Caco-2 (cell line): Measurements from ENCODE around the gene ZNF765. TPM values are rescaled to one million over a fixed set of nuclear protein-coding genes. Genes with fewer than 3 reads are reported as not detected.

Experiments
- BruUV-seq: library from RNA; stranded (reverse); fragments of 400-500 nt; replicated peaks from 2 replicates; lab custom pipeline; 2021; lab: Mats Ljungman, UMichigan
- CTCF ChIA-PET: fragments of 300-600 bp; sonication (Branson Sonifier 250); formaldehyde crosslinking; loops from one replicate; lab custom pipeline; 2022; ENCODE audit warnings: antibody characterized with exemption; lab: Charles Lee
- POLR2A ChIA-PET: fragments of 300-600 bp; sonication (Branson Sonifier 250); formaldehyde crosslinking; loops from one replicate; lab custom pipeline; 2022; ENCODE audit warnings: antibody characterized with exemption; lab: Charles Lee
- DNase-seq, 2 experiments: peaks; one replicate each; pipeline versions ENCODE4 v3.0.0 to v3.0.0-alpha.2; 2020 to 2022
- H3K27me3 ChIP-seq: replicated peaks from 2 replicates; pipeline ENCODE4 v1.6.0; 2011; ENCODE audit warnings: low read length; ENCODE audit not compliant: control insufficient read depth, insufficient read depth
- H3K36me3 ChIP-seq: 2 replicates; pipeline ENCODE4 v1.5.1; 2011; ENCODE audit warnings: low read length; ENCODE audit not compliant: control insufficient read depth, insufficient read depth
- H3K4me1 ChIP-seq: fragments of 250-450 bp; sonication (Bioruptor Pico); 2 replicates; pipeline ENCODE4 v1.5.1; 2020; ENCODE audit warnings: mild to moderate bottlenecking
- H3K4me3 ChIP-seq: 2 replicates; pipeline ENCODE4 v1.5.1; 2011; ENCODE audit warnings: low read depth, mild to moderate bottlenecking, control low read depth, low read length
- H3K9me3 ChIP-seq: fragments of 250-450 bp; sonication (Bioruptor Pico); 2 replicates; pipeline ENCODE4 v1.5.1; 2020; ENCODE audit warnings: mild to moderate bottlenecking, moderate library complexity
- H3K27ac Mint-ChIP-seq: one replicate; pipeline ENCODE4 v1.8.0; 2022; ENCODE audit warnings: mixed read lengths; ENCODE audit not compliant: unreplicated experiment
- H3K27me3 Mint-ChIP-seq: one replicate; pipeline ENCODE4 v1.8.0; 2022; ENCODE audit warnings: mixed read lengths; ENCODE audit not compliant: insufficient read depth, unreplicated experiment
- H3K36me3 Mint-ChIP-seq: one replicate; pipeline ENCODE4 v1.8.0; 2022; ENCODE audit warnings: mild to moderate bottlenecking, mixed read lengths; ENCODE audit not compliant: insufficient read depth, unreplicated experiment
- H3K4me1 Mint-ChIP-seq: one replicate; pipeline ENCODE4 v1.8.0; 2022; ENCODE audit warnings: low read depth, mixed read lengths; ENCODE audit not compliant: unreplicated experiment
- H3K4me3 Mint-ChIP-seq: one replicate; pipeline ENCODE4 v1.8.0; 2022; ENCODE audit warnings: mild to moderate bottlenecking, moderate library complexity, mixed read lengths; ENCODE audit not compliant: unreplicated experiment
- H3K9me3 Mint-ChIP-seq: one replicate; pipeline ENCODE4 v1.8.0; 2022; ENCODE audit warnings: mixed read lengths; ENCODE audit not compliant: unreplicated experiment
- intact Hi-C: fragments of 100-400 bp; cut with micrococcal nuclease; formaldehyde crosslinking; loops from one replicate; pipeline ENCODE4 v1.10.0; 2022; ENCODE audit not compliant: unreplicated experiment
- total RNA-seq: library from RNA; stranded (reverse); gene quantifications from 2 replicates; pipeline ENCODE4 v1.2.3, GENCODE V29; 2022
- TF ChIP-seq, protein P1 (sequence below), 2 experiments: fragments of 200-600 bp in 1 of 2; IDR thresholded peaks; 1 replicate in 1 of 2; 2 replicates in 1 of 2; pipeline versions ENCODE4 v1.5.1 to v1.8.0; 2011 to 2022; ENCODE audit warnings: antibody characterized with exemption in 1 of 2, control low read depth in 1 of 2, inconsistent platforms in 1 of 2, low read depth in 1 of 2, low read length in 1 of 2, mild to moderate bottlenecking in 1 of 2, moderate library complexity in 1 of 2; ENCODE audit not compliant: insufficient read depth in 1 of 2, severe bottlenecking in 1 of 2, unreplicated experiment in 1 of 2

ZNF765 gene
- total RNA-seq, 1 experiment from 2014 or later: 13.1 TPM

DNA sequence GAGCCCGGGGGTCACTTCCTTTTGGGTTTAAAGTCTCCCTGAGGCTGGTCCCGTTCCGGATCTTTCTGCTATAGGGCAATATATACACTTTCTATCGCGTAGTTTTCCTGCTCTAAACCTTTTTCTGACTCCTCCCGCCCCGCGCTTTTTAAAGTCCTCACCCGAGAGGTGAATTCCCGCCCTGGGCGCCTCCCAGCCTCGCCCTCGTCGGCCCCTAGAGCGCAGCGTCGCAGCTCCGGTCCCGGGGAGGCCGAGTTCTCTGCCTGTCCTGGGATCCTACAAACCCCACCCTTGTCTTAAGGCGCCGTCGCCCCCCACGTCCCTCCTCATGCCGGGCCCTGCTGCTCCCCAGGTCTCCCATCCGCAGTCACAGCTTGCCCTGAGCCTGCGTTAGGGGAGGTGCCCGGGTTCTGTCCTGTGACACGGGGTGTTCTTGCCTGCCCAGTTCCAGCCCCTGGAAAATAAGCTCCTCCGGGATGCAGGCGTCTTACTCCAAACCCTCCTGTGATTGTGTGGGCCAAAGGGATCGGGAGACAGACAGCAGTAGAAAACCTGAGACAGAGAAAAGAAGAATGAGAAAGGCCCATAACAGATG is 29.0 kb upstream of the ZNF765 start:
- H3K4me3 ChIP-seq: peak overlapping the region; percentile 78
- CTCF ChIA-PET: no interaction called here
- H3K4me3 Mint-ChIP-seq: peak overlapping the region; percentile 71
- no peaks in the 10 kb centered on the region for H3K4me1 ChIP-seq
- peaks cover 2% of the 10 kb centered on the region; the same call in 1 of the 2 replicates for H3K9me3 ChIP-seq
- H3K36me3 ChIP-seq: no peaks in the 10 kb centered on the region
- H3K27me3 Mint-ChIP-seq: no peaks in the 10 kb centered on the region
- H3K36me3 Mint-ChIP-seq: peaks cover 16% of the 10 kb centered on the region
- peaks cover 35% of the 10 kb centered on the region for H3K9me3 Mint-ChIP-seq
- H3K27me3 ChIP-seq: no peaks in the 10 kb centered on the region
- BruUV-seq: TSS peak; percentile 36
- H3K27ac Mint-ChIP-seq: peak overlapping the region; percentile 94
- intact Hi-C loops: no loop called here
- peak in 1 of 2 experiments; percentile 30 for DNase-seq
- POLR2A ChIA-PET: interaction anchor here (0.8 kb wide), 1 partner anchor 33 kb away, joined by 3 read pairs; the partner anchor contains the start of gene ZNF845
- TF ChIP-seq, protein P1, sequence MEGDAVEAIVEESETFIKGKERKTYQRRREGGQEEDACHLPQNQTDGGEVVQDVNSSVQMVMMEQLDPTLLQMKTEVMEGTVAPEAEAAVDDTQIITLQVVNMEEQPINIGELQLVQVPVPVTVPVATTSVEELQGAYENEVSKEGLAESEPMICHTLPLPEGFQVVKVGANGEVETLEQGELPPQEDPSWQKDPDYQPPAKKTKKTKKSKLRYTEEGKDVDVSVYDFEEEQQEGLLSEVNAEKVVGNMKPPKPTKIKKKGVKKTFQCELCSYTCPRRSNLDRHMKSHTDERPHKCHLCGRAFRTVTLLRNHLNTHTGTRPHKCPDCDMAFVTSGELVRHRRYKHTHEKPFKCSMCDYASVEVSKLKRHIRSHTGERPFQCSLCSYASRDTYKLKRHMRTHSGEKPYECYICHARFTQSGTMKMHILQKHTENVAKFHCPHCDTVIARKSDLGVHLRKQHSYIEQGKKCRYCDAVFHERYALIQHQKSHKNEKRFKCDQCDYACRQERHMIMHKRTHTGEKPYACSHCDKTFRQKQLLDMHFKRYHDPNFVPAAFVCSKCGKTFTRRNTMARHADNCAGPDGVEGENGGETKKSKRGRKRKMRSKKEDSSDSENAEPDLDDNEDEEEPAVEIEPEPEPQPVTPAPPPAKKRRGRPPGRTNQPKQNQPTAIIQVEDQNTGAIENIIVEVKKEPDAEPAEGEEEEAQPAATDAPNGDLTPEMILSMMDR (IDR thresholded peaks at IDR 0.05; ENCODE audit: insufficient read depth in 1 of 2, low read depth in 1 of 2, low read length in 1 of 2, severe bottlenecking in 1 of 2, unreplicated experiment in 1 of 2): no peak
- H3K4me1 Mint-ChIP-seq: peaks cover 7% of the 10 kb centered on the region

DNA sequence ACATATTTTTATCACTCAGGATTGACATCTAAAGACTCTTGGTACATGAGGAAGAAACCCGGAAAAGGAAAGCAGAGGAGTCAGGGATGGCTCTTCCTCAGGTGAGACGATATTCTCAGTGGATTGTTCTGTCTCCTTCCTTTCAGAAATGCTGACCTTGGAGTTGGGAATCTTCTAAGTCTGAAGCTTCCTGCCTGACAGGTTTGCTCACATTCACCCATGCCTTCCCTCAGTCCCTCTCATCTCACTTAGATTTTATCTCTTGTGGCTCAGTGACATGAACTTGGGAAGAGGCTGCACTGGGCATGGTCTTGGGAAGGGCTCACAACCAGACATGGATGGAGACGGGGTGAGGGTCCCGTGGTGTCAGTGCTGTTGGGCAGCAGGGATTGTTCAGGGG is 22.8 kb upstream of the ZNF765 start:
- ChIA-PET CTCF (no interaction called here), POLR2A (no interaction called here)
- BruUV-seq: no TSS peak
- Histone ChIP-seq H3K4me1 (no peaks in the 10 kb centered on the region), H3K4me3 (no peak overlapping the region), H3K9me3 (peaks cover 6% of the 10 kb centered on the region; the same call in 1 of the 2 replicates), H3K27me3 (no peaks in the 10 kb centered on the region), H3K36me3 (no peaks in the 10 kb centered on the region; the same call in 1 of the 2 replicates)
- no peak overlapping the region for H3K27ac Mint-ChIP-seq
- DNase-seq: no peak
- intact Hi-C loops: no loop called here
- H3K27me3 Mint-ChIP-seq: no peaks in the 10 kb centered on the region
- H3K4me1 Mint-ChIP-seq: no peaks in the 10 kb centered on the region
- no peak overlapping the region for H3K4me3 Mint-ChIP-seq
- H3K36me3 Mint-ChIP-seq: peaks cover 29% of the 10 kb centered on the region
- TF ChIP-seq, protein P1 (IDR thresholded peaks at IDR 0.05; ENCODE audit: insufficient read depth in 1 of 2, low read depth in 1 of 2, low read length in 1 of 2, severe bottlenecking in 1 of 2, unreplicated experiment in 1 of 2): no peak
- H3K9me3 Mint-ChIP-seq: peaks cover 28% of the 10 kb centered on the region

DNA sequence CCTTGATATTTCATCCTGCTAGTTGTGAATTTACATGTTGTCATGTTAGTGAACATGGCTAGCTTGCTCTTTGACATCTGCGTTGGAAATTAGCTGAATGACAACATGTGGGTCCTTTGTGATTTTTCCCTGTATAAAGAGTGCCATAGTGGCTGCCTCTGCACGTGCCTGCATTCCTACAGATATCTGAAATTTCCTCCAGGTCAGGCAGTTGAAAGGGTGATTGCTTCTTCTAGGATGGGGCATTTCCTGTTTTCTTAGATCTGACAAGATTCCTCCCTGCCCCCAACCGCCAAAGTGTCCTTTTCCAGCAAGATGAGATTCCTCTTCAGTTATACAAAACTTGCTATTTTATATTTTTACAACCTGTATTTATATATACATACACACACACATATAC is 20.7 kb upstream of the ZNF765 start:
- Mint-ChIP-seq H3K4me3 (no peak overlapping the region), H3K36me3 (peaks cover 43% of the 10 kb centered on the region)

More for the DNA sequence above, 20.7 kb upstream of the ZNF765 start:
- intact Hi-C loops: no loop called here
- Mint-ChIP-seq H3K27me3 (no peaks in the 10 kb centered on the region), H3K4me1 (no peaks in the 10 kb centered on the region), H3K9me3 (peaks cover 19% of the 10 kb centered on the region), H3K27ac (no peak overlapping the region)
- TF ChIP-seq, protein P1 (IDR thresholded peaks at IDR 0.05; ENCODE audit: insufficient read depth in 1 of 2, low read depth in 1 of 2, low read length in 1 of 2, severe bottlenecking in 1 of 2, unreplicated experiment in 1 of 2): no peak
- DNase-seq: no peak
- Histone ChIP-seq H3K4me1 (no peaks in the 10 kb centered on the region), H3K36me3 (no peaks in the 10 kb centered on the region; the same call in 1 of the 2 replicates), H3K27me3 (no peaks in the 10 kb centered on the region), H3K9me3 (peaks cover 18% of the 10 kb centered on the region), H3K4me3 (no peak overlapping the region)
- POLR2A ChIA-PET: no interaction called here
- CTCF ChIA-PET: no interaction called here
- no TSS peak for BruUV-seq
